HEK293T (cell line): ENCODE results near the gene ANP32B.
"Not testable (repeated sequence)": the region's sequence is repeated elsewhere in the genome, so short reads cannot be mapped to it uniquely, and the experiment has no call there.

Source experiments
- ARNT ChIP-seq: fragments of 450-650 bp; IDR thresholded peaks from 2 replicates; pipeline ENCODE4 v1.6.1; 2017; ENCODE audit warnings: mild to moderate bottlenecking
- BHLHE40 ChIP-seq: fragments of 450-650 bp; IDR thresholded peaks from 2 replicates; pipeline ENCODE4 v1.6.1; 2016; ENCODE audit warnings: mild to moderate bottlenecking, moderate library complexity, borderline replicate concordance
- ELF4 ChIP-seq: fragments of 450-650 bp; IDR thresholded peaks from 2 replicates; pipeline ENCODE4 v1.6.1; 2017; ENCODE audit warnings: antibody characterized with exemption
- FOXM1 ChIP-seq: fragments of 450-650 bp; IDR thresholded peaks from 2 replicates; pipeline ENCODE4 v1.6.1; 2017; ENCODE audit warnings: mild to moderate bottlenecking, borderline replicate concordance
- SP1 ChIP-seq: fragments of 450-650 bp; IDR thresholded peaks from 2 replicates; pipeline ENCODE4 v1.6.1; 2017

- not testable (repeated sequence) for TF ChIP-seq BHLHE40, ELF4, SP1, FOXM1, ARNT
These were observed 6.5 kb upstream of the ANP32B start for GRCh38 chr9:97976633-97977032.
